GM12874 (cell line): ENCODE results near the gene SAMD11.

Source experiments
- TF ChIP-seq, protein P1 (sequence below): IDR thresholded peaks from 2 replicates; pipeline ENCODE4 v1.5.1; 2011; ENCODE audit warnings: low read depth, mild to moderate bottlenecking, control low read depth, low read length, moderate library complexity; ENCODE audit not compliant: insufficient read depth

SAMD11 gene

DNA sequence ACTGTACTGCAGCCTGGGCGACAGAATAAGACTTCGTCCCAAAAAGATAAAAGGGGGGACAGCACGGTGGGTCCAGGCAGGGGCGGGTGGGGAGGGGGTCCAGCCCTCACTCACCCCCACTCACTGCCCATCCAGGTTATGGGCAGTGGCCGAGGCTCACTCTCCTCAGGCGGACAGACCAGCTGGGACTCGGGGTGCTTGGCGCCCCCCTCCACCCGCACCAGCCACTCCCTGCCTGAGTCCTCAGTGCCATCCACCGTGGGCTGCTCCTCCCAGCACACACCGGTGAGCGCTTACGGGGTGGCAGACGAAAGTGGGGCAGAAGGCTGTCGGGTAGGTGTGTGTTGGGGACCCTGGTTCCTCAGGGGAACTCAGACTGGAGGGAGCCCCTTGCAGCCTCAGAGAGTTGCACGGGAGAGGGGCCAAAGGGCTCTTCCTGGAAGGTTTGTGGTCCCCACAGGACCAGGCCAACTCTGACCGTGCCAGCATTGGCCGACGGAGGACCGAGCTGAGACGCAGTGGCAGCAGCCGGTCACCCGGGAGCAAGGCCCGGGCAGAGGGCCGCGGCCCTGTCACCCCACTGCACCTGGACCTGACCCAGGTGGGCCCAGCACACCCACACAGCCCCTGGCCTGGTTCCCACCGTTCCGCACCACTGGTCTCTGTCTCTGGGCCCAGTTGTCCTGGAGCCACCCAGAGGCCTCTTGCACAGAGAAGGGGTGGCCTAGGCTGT lies 49.2 kb downstream of the SAMD11 start:
- TF ChIP-seq, protein P1, sequence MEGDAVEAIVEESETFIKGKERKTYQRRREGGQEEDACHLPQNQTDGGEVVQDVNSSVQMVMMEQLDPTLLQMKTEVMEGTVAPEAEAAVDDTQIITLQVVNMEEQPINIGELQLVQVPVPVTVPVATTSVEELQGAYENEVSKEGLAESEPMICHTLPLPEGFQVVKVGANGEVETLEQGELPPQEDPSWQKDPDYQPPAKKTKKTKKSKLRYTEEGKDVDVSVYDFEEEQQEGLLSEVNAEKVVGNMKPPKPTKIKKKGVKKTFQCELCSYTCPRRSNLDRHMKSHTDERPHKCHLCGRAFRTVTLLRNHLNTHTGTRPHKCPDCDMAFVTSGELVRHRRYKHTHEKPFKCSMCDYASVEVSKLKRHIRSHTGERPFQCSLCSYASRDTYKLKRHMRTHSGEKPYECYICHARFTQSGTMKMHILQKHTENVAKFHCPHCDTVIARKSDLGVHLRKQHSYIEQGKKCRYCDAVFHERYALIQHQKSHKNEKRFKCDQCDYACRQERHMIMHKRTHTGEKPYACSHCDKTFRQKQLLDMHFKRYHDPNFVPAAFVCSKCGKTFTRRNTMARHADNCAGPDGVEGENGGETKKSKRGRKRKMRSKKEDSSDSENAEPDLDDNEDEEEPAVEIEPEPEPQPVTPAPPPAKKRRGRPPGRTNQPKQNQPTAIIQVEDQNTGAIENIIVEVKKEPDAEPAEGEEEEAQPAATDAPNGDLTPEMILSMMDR = no peak

DNA sequence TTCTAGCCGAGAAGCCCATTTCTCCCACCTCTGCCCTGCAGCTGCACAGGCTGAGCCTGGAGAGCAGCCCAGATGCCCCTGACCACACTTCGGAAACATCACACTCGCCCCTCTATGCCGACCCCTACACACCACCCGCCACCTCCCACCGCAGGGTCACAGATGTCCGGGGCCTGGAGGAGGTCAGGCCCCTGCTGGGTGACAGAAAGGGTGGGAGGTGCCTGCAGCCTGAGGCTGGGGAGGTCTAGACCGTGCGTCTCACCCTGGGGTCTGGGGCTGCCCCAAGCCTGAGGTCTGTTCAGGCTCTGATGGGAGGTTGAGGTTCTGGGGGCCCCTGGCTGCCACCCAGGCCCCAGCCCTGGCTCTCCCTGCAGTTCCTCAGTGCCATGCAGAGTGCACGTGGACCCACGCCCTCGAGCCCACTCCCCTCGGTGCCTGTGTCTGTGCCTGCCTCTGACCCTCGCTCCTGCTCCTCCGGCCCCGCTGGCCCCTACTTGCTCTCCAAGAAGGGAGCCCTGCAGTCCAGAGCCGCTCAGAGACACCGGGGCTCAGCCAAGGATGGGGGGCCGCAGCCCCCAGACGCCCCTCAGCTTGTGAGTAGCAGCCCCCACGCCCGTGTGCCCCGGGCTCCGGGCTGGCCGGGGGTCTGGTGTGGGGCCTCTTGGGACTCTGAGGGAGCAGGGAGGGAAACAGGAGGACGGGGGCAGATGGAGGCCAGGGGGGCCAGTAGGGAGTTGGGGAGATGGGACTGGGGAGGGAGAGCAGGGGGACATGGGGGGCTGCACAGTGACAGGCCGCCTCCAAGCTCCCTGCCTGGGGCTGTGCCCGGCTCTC lies 50.0 kb downstream of the SAMD11 start:
- TF ChIP-seq, protein P1 = no peak

DNA sequence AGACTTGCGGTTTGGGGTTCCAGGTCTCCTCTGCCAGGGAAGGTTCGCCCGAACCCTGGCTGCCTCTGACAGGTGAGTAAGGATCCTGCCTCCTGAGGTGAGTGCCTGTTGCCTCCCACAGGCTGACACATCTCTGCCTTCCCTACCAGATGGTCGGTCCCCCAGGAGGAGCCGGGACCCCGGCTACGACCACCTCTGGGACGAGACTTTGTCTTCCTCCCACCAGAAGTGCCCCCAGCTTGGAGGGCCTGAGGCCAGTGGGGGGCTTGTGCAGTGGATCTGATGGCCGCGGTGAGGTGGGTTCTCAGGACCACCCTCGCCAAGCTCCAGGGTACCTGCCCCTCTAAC lies 50.5 kb downstream of the SAMD11 start:
- TF ChIP-seq, protein P1 = no peak

DNA sequence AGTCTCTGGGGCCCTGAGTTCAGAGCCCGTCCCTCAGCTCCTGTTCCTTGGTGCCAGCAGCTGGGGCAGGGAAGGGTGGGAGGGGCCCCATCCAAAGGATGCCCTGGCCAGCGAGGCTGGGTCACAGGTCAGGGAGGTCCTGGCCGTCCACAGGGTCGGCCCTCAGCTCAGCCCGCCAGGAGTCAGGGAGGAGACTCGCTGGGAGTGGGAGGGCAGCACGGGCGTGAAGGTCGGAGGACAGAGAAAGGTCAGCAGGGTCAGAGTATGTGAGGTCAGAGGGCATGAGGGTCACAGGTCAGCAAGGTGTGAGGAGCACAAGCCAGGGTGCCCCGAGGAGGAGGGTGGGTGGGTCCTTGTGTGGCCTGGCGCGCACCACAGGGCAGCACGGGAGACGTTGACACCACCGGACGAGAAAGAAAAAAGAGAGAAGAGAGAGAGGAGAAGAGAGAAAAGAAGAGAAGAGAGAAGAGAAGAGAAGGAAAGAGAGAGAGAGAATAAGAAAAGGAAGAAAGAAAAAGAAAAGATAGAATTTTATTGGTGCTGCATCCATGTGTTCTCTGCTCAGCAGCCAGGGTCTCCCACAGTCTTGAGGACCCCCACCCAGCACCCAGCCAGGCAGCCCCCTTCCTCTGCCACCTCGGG lies 51.1 kb downstream of the SAMD11 start:
- TF ChIP-seq, protein P1 = no peak

DNA sequence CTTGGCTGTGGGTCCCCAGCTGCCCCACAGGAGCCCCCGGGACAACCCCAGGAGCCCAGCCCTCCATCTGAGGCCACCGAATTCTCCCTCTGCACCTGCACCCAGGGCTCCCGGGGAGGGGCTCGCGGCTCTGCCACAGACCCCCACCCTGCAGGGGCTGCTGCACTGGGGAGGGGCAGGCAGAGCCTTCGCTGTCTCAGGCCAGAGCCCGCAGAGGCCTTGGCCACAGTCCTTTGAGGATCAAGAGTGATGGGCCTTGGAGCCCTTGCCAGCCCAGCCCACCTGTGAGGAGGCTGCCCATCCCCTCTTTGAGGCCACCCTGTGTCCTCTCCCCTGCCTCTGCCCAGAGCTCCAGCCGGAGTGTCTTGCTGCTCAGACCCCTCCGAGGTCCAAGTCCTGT lies 51.6 kb downstream of the SAMD11 start:
- TF ChIP-seq, protein P1 = no peak

DNA sequence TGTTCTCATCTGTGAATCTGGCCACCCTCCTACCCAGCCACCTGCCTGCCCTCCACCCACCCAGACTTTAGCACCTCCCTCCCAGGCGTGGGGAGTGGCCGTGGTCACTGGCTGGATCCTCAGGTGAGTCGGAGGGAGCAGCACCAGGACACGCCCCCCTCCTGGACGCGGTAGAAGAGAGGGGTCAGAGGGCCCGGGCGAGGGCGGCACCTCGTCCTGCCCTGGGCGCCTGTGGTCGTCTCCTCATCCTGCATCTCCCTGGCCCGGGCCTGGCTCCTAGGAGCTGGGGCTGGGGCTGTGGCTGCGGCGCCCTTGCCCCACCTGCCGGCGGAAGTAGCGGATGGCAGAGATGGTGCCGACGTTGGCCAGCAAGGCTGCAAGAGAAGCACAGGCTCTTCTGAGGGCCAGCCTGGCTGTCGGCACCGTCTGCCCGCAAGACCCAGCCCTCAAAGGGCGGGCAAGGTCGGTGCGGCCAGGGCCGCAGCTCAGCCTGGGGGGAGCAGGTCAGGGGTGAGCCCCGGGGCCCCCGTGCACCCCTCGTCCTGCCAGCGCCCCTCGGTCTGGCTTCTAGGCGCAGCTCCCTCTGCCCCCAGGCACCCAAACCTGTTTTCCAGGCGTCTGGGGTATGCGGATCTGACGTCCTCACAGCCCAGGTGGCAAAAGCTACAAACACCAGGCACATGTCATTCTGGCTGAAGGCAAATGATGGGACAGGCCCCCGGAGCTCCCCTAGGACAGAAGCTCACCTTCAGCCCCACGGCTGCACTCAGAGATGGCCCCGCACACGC lies 52.4 kb downstream of the SAMD11 start:
- TF ChIP-seq, protein P1 = peak; percentile 86
